ENCODE measurements around the gene C11orf86.

DNA sequence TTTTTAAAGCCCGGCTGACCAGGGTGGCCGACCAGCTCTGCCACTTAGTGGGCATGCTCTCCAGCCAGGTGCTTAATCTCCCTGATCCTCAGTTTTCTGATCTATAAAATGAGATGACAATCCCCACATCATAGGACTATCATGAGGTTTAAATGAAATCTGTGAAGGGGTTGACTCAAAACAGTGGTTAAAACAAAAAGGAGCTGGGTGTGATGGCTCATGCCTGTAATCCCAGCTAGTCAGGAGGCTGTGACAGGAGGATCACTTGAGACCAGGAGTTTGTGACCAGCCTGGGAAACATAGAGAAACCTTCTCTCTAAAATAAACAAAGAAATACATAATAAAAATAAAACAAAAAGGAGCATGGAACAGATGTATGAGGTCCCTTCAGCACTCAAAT, 3.6 kb upstream of the C11orf86 start:
- TF ChIP-seq, protein P1, sequence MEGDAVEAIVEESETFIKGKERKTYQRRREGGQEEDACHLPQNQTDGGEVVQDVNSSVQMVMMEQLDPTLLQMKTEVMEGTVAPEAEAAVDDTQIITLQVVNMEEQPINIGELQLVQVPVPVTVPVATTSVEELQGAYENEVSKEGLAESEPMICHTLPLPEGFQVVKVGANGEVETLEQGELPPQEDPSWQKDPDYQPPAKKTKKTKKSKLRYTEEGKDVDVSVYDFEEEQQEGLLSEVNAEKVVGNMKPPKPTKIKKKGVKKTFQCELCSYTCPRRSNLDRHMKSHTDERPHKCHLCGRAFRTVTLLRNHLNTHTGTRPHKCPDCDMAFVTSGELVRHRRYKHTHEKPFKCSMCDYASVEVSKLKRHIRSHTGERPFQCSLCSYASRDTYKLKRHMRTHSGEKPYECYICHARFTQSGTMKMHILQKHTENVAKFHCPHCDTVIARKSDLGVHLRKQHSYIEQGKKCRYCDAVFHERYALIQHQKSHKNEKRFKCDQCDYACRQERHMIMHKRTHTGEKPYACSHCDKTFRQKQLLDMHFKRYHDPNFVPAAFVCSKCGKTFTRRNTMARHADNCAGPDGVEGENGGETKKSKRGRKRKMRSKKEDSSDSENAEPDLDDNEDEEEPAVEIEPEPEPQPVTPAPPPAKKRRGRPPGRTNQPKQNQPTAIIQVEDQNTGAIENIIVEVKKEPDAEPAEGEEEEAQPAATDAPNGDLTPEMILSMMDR (IDR thresholded peaks at IDR 0.05): no peak
- TF ChIP-seq POLR2A (IDR thresholded peaks at IDR 0.05): no peak

Data from upper lobe of left lung (tissue), 4 donors.